GM12875 (cell line): ENCODE results near the gene TRIM75.
"Not testable (repeated sequence)": the region's sequence is repeated elsewhere in the genome, so short reads cannot be mapped to it uniquely, and the experiment has no call there.

Experiments used
- H3K4me3 ChIP-seq: one replicate; pipeline ENCODE4 v1.5.1; 2011; ENCODE audit warnings: low read depth, low read length, control low read depth
- TF ChIP-seq, protein P1 (sequence below): IDR thresholded peaks from 2 replicates; pipeline ENCODE4 v1.5.1; 2011; ENCODE audit warnings: low read depth, mild to moderate bottlenecking, control low read depth, inconsistent platforms, low read length, moderate library complexity, borderline replicate concordance; ENCODE audit not compliant: insufficient read depth

TRIM75 gene

GRCh38 chr4:165079476-165079875 lies 25.8 kb downstream of the TRIM75 start:
- TF ChIP-seq, protein P1, sequence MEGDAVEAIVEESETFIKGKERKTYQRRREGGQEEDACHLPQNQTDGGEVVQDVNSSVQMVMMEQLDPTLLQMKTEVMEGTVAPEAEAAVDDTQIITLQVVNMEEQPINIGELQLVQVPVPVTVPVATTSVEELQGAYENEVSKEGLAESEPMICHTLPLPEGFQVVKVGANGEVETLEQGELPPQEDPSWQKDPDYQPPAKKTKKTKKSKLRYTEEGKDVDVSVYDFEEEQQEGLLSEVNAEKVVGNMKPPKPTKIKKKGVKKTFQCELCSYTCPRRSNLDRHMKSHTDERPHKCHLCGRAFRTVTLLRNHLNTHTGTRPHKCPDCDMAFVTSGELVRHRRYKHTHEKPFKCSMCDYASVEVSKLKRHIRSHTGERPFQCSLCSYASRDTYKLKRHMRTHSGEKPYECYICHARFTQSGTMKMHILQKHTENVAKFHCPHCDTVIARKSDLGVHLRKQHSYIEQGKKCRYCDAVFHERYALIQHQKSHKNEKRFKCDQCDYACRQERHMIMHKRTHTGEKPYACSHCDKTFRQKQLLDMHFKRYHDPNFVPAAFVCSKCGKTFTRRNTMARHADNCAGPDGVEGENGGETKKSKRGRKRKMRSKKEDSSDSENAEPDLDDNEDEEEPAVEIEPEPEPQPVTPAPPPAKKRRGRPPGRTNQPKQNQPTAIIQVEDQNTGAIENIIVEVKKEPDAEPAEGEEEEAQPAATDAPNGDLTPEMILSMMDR, result no peak
- no peak overlapping the region for H3K4me3 ChIP-seq

- H3K4me3 ChIP-seq, result not testable (repeated sequence)
These were observed 31.1 kb downstream of the TRIM75 start for GRCh38 chr4:165084787-165085186.

- no peak overlapping the region for H3K4me3 ChIP-seq
- TF ChIP-seq, protein P1, result no peak
These were observed 32.3 kb downstream of the TRIM75 start for GRCh38 chr4:165085946-165086345.

DNA sequence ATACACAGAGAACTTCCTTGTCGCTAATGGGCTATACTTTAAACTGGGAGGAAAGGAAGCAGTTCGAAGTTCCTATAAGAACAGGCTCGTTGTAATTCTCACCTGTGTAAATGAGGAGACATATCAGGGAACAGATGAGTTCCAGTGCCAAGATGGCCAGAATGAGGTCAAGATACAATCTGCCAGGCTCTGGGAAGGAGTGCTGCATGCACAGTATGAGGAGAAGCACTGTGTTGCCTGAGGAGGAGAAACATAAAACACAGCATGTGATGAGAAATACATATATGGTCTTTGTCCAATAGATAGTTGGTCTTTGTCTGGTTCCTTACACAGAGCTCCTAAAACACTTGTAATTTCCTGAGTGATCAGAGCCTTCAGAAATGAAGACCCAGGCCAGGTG lies 34.7 kb downstream of the TRIM75 start:
- H3K4me3 ChIP-seq, result no peak overlapping the region
- TF ChIP-seq, protein P1, result no peak

- not testable (repeated sequence) for H3K4me3 ChIP-seq
These were observed 38.5 kb downstream of the TRIM75 start for GRCh38 chr4:165092187-165092586.

- no peak overlapping the region for H3K4me3 ChIP-seq
- TF ChIP-seq, protein P1, result no peak
These were observed 41.2 kb downstream of the TRIM75 start for GRCh38 chr4:165094873-165095272.

- TF ChIP-seq, protein P1, result no peak
- H3K4me3 ChIP-seq, result no peak overlapping the region
These were observed 41.6 kb downstream of the TRIM75 start for GRCh38 chr4:165095291-165095690.

- TF ChIP-seq, protein P1, result peak; percentile 17; the same call in 1 of the 2 replicates
These were observed 43.1 kb downstream of the TRIM75 start for GRCh38 chr4:165096776-165097175.

More at GRCh38 chr4:165096776-165097175, 43.1 kb downstream of the TRIM75 start:
- H3K4me3 ChIP-seq, result no peak overlapping the region
